IPS-20b (cell line): ENCODE measurements around the gene ADGRV1.

Source experiments
- H3K27ac ChIP-seq: one replicate; pipeline ENCODE4 v1.5.1; 2013; ENCODE audit warnings: low read length
- H3K27me3 ChIP-seq: 2 replicates; pipeline ENCODE4 v1.6.1; 2013; ENCODE audit warnings: mild to moderate bottlenecking, low read length, inconsistent platforms; ENCODE audit not compliant: insufficient read depth
- H3K36me3 ChIP-seq: 2 replicates; pipeline ENCODE4 v1.6.1; 2013; ENCODE audit warnings: low read depth, mild to moderate bottlenecking, inconsistent platforms, low read length, moderate library complexity; ENCODE audit not compliant: insufficient read depth
- H3K4me1 ChIP-seq: 2 replicates; pipeline ENCODE4 v1.6.1; 2013; ENCODE audit warnings: mild to moderate bottlenecking, control low read depth, inconsistent platforms, low read length, moderate library complexity; ENCODE audit not compliant: insufficient read depth
- H3K4me3 ChIP-seq: 2 replicates; pipeline ENCODE4 v1.5.1; 2013; ENCODE audit warnings: mild to moderate bottlenecking, low read length, inconsistent platforms
- H3K9ac ChIP-seq: 2 replicates; pipeline ENCODE4 v1.6.1; 2013; ENCODE audit warnings: low read depth, mild to moderate bottlenecking, inconsistent platforms, low read length, moderate library complexity
- H3K9me3 ChIP-seq: 2 replicates; pipeline ENCODE4 v1.6.1; 2013; ENCODE audit warnings: mild to moderate bottlenecking, low read depth, low read length, inconsistent platforms; ENCODE audit not compliant: insufficient read depth

Gene ADGRV1

DNA sequence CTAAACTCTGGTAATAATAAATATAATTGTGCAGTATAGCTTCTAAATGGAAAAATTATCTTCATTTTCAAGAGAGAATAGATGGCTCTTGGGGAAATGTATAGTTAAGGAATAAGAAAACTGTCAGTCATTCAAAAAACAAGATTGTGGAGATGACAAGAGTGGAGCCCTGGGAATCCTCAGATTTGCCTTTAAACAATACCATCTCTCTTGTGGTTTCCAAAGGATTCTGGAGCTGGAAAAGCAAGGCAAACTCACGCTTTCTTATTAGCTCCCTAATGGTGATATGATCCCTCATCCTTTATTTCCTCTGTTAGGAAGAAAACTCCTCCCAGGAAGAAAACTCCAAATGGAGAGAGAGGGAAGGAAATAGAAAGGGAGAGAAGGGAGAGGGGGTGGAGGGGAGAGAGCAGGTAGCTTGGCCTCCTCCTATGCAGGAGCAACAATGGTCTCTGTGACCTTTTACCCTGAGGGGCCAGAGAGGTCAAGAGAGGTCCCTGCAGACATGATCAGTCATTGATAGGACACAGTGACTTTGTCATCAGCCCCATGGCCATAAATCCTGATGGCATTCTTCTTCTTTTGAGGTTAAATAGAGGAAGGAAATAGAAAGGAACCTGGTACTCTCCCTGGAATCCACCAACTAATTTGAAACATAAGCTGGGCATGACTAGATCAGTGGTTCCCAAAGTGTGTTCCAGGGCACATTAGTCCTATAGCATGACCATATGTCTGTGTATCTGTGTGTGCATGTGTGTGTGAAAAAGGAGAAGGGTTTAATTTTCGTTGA is 512.4 kb downstream of the ADGRV1 start:
- no peaks in the 10 kb centered on the region for H3K27me3 ChIP-seq

DNA sequence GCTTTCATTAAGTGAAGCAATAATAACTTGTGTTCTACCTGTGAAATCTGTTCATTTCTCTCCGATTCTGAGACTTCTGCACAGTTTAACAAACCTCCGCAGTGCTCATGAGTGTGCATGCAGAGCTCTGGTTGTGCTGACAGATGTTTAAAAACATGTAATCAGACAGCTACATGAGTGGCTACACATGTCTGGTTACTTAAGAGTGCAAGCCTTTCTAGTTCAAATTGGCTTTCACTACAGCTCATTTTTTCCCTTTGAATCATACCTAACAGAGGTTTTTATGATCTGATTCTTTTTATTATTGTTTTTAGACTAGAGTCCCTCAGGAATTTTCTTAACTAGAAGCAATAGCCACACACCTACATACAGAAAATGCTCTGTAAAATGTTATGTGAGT is 514.3 kb downstream of the ADGRV1 start:
- H3K27ac ChIP-seq, result no peak overlapping the region
- H3K36me3 ChIP-seq, result peaks cover 18% of the 10 kb centered on the region; the same call in 1 of the 2 replicates
- H3K9me3 ChIP-seq, result no peaks in the 10 kb centered on the region
- H3K9ac ChIP-seq, result no peak overlapping the region
- no peaks in the 10 kb centered on the region for H3K27me3 ChIP-seq
- no peaks in the 10 kb centered on the region for H3K4me1 ChIP-seq
- H3K4me3 ChIP-seq, result no peak overlapping the region

More for the DNA sequence above, 512.4 kb downstream of the ADGRV1 start:
- H3K9ac ChIP-seq, result no peak overlapping the region
- H3K9me3 ChIP-seq, result no peaks in the 10 kb centered on the region
- H3K27ac ChIP-seq, result no peak overlapping the region
- peaks cover 18% of the 10 kb centered on the region; the same call in 1 of the 2 replicates for H3K36me3 ChIP-seq
- no peak overlapping the region for H3K4me3 ChIP-seq
- H3K4me1 ChIP-seq, result no peaks in the 10 kb centered on the region

DNA sequence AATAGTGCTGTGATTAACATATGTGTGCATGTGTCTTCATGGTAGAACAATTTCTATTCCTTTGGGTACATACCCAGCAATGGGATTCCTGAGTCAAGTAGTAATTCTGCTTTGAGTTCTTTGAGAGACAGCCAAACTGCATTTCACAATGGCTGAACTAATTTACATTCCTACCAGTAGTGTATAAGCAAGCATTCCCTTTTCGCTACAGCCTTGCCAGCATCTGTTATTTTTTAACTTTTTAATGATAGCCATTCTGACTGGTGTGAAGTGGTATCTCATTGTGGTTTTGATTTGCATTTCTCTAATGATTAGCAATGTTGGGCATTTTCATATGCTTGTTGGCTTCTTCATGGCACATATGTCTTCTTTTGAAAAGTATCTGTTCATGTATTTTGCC is 516.0 kb downstream of the ADGRV1 start:
- H3K4me3 ChIP-seq, result no peak overlapping the region
- H3K9me3 ChIP-seq, result no peaks in the 10 kb centered on the region
- no peak overlapping the region for H3K27ac ChIP-seq
- no peaks in the 10 kb centered on the region for H3K27me3 ChIP-seq
- H3K4me1 ChIP-seq, result no peaks in the 10 kb centered on the region
- no peak overlapping the region for H3K9ac ChIP-seq
- H3K36me3 ChIP-seq, result peaks cover 18% of the 10 kb centered on the region; the same call in 1 of the 2 replicates

DNA sequence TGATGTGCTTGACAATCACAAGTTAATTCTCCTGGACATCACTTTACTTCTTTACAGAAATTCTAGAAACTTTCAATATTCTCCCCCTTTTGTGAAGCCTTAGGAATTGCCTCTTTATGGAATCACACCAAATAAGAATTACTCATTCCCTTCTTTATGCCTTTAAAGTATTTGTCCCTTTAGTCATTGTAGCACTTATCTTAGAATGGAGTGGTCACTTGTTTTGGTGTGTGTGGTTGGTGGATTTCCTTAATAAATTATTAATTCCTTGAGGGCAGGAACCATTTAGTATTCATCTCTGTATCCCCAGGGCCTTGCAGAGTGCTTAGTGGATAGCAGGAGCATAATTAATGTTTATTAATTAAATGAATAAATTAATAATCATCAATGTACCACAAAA is 517.5 kb downstream of the ADGRV1 start:
- no peak overlapping the region for H3K9ac ChIP-seq
- no peak overlapping the region for H3K27ac ChIP-seq
- H3K27me3 ChIP-seq, result no peaks in the 10 kb centered on the region
- no peak overlapping the region for H3K4me3 ChIP-seq
- no peaks in the 10 kb centered on the region for H3K4me1 ChIP-seq
- H3K36me3 ChIP-seq, result peaks cover 18% of the 10 kb centered on the region; the same call in 1 of the 2 replicates
- H3K9me3 ChIP-seq, result no peaks in the 10 kb centered on the region

DNA sequence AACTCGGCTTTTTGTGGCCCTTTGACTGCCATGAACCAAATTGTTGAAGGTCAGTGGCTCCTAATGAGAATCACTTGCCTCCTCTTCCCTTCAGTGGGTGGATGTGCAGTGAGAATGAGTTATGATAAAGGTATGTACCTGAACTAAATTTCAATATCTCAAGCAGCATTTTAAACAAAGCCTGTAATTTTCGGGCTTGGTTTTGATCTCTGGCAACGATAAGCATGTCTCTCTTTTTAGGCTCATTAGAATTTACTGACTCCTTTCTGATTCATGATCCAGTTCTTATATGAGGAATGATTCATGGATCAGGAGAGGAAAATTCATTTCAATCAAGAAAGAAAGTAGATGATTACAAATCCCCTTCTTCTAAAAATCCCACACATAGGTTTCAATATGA is 519.0 kb downstream of the ADGRV1 start:
- no peaks in the 10 kb centered on the region for H3K27me3 ChIP-seq
- H3K9ac ChIP-seq, result no peak overlapping the region
- no peaks in the 10 kb centered on the region for H3K9me3 ChIP-seq
- H3K4me1 ChIP-seq, result no peaks in the 10 kb centered on the region
- H3K27ac ChIP-seq, result no peak overlapping the region
- H3K4me3 ChIP-seq, result no peak overlapping the region
- H3K36me3 ChIP-seq, result peaks cover 10% of the 10 kb centered on the region; the same call in 1 of the 2 replicates

DNA sequence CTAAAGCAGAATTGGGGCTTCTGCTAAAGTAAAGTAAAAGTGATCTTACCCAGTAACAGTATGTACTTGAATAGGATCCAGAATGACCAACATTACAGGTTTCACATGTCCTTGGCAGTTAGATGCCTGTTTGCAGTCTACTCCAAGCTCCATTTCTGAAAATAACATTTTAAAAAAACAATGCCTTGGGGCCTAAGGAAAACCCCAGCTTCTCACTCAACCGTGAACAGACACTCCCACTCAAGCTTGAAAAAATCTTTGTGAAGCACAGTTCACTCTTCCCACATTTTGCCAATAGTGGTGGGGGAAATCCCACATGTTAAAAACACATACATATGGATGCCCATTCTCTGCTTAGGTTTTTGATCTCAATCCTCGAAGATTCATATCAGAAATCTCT is 520.4 kb downstream of the ADGRV1 start:
- Histone ChIP-seq H3K36me3 (no peaks in the 10 kb centered on the region; the same call in 1 of the 2 replicates), H3K4me1 (no peaks in the 10 kb centered on the region), H3K9me3 (no peaks in the 10 kb centered on the region), H3K9ac (no peak overlapping the region), H3K27ac (no peak overlapping the region), H3K27me3 (no peaks in the 10 kb centered on the region), H3K4me3 (no peak overlapping the region)

DNA sequence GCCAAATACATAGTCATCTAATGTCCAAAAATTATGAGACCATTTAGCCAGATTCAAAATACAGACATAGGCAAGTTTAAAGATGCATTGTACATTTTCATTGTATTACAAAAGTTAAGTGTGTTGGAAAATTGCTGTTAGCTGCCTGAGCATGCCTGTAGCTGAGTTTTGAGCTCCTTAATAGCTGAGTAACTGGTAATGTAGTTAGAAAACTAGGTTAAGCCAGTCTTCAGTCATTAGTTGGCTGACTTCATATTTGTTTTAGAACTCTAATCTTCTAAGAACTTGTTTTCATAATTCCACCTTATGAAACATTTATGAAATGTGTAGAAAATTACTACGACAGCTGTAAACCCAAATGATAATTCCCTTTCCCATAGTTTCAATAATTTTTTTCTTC is 531.2 kb downstream of the ADGRV1 start:
- no peaks in the 10 kb centered on the region for H3K27me3 ChIP-seq
- no peak overlapping the region for H3K27ac ChIP-seq
- H3K36me3 ChIP-seq, result 0 out of 2 replicates have a peak, but pooled peaks cover 2% of the 10 kb centered on the region
- no peak overlapping the region for H3K4me3 ChIP-seq
- no peak overlapping the region for H3K9ac ChIP-seq
- H3K9me3 ChIP-seq, result no peaks in the 10 kb centered on the region
- peaks cover 9% of the 10 kb centered on the region; the same call in 1 of the 2 replicates for H3K4me1 ChIP-seq

DNA sequence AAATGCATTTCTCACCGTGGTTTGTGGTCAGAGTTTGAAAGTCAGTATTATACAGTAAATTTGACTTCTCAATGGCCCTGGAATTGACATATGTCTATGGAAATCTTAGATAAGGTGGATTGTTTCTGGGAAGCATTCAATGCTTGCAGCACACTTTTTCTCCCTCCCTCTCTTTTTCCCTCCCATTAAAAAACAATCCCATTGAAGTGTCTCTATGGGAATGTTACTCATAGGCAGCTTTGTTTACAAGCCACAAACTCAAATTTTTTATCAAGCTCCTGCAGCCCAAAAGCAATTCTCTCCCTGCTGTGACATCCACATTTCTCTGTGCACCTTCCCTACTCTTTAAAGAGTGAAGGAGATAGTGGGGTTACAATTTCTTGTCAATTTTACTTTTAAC is 532.4 kb downstream of the ADGRV1 start:
- peak overlapping the region; percentile 23; the same call in 1 of the 2 replicates for H3K9ac ChIP-seq
- H3K9me3 ChIP-seq, result no peaks in the 10 kb centered on the region
- 0 out of 2 replicates have a peak, but pooled peaks cover 2% of the 10 kb centered on the region for H3K36me3 ChIP-seq
- H3K4me1 ChIP-seq, result peaks cover 14% of the 10 kb centered on the region; the same call in 1 of the 2 replicates
- H3K27me3 ChIP-seq, result no peaks in the 10 kb centered on the region
- no peak overlapping the region for H3K4me3 ChIP-seq
- no peak overlapping the region for H3K27ac ChIP-seq

DNA sequence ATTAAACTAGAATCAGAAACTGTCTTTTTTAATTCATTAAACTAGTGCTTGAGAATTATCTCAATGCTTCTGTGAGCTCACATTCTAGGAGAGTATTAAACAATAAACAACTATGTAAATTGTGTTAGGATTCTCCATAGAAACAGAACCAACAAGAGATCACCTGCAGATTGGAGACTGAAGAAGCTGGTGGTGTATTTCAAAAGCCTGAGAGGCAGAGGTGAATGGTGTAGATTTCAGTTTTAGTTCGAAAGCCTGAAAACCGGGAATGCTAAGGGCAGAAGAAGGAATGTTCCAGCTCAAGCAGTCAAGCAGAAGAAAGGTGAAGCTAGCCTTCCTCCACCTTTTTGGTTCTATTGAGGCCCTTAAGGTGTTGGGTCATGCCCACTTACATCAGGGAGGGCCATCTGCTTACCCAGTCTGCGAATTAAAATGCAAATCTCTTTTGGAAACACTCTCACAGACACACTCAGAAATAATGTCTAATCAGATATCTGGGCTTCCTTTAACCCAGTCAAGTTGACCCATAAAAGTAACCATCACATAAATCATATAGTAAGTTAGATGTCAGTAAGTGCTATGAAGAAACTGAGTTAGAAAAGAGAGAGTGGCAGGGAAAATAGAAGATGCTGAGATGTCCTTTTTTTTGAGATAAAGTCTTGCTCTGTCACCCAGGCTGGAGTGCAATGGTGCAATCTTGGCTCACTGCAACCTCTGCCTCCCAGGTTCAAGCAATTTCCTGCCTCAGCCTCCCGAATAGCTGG is 533.1 kb downstream of the ADGRV1 start:
- Histone ChIP-seq H3K4me3 (no peak overlapping the region), H3K27ac (no peak overlapping the region), H3K9ac (peak overlapping the region; percentile 23; the same call in 1 of the 2 replicates), H3K4me1 (peaks cover 18% of the 10 kb centered on the region), H3K36me3 (0 out of 2 replicates have a peak, but pooled peaks cover 2% of the 10 kb centered on the region), H3K9me3 (no peaks in the 10 kb centered on the region), H3K27me3 (no peaks in the 10 kb centered on the region)

DNA sequence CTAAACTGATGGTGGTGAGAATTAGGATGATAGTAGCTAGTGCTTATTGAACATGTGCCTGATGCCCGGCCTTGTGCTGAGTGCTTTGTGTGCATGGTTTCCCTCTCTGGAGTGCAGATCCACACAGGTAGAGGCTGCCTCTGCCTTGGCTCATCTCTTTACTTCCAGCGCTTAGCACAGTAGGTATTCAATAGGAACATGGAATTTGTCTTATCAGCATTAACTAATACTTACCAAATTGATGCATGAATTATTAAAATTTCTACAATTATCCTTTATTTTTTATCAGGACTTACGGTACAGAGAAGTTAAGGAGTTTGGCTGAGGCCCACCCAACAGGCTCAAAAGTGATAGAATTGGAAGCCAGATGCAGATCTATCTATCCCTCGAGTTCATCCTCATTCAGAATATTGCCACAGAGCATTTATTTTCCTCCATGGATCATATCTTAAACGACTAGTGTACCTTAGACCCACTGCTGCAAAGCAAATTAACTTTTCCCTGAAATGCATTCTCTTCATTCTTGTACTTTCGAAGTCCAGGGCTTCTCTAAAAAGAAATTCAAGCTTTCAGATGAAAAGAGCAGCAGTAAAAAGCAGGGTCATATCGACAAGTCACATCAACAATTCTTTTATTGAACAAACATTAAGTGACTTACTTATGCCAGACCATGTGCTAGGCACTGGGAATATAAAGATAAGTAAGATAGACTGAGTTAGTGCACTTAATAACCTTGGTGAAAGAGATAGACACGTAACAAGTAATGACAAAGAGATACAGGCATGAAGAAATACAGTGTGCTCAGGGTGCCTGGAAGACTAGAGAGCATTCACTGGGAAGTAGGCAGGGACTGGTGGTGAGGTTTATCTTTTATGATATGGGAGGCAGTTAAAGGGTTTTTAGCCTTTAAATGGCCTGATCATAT is 534.5 kb downstream of the ADGRV1 start:
- H3K4me3 ChIP-seq, result no peak overlapping the region
- no peaks in the 10 kb centered on the region for H3K36me3 ChIP-seq
- no peaks in the 10 kb centered on the region for H3K9me3 ChIP-seq
- H3K27ac ChIP-seq, result no peak overlapping the region
- peaks cover 28% of the 10 kb centered on the region for H3K4me1 ChIP-seq
- no peak overlapping the region for H3K9ac ChIP-seq
- H3K27me3 ChIP-seq, result no peaks in the 10 kb centered on the region

DNA sequence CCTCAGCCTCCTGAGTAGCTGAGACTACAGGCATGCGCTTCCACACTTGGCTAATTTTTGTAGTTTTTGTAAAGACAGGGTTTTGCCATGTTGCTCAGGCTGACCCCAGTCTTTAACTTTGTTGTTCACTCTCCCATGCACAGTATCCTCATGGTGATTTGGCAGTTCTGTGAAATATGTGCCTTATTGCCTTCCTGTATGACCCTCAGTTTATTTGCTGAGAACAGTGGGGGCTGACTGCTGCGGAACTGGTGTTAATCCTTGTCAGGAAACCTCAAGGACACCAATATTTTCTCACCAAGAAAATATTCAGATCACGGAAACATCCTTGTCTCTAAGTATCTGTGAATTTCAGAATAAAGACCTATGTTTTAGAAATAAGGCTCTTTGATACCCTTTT is 536.7 kb downstream of the ADGRV1 start:
- Histone ChIP-seq H3K9me3 (no peaks in the 10 kb centered on the region), H3K27ac (peak overlapping the region; percentile 71), H3K36me3 (no peaks in the 10 kb centered on the region), H3K27me3 (no peaks in the 10 kb centered on the region), H3K4me1 (peaks cover 30% of the 10 kb centered on the region), H3K4me3 (no peak overlapping the region), H3K9ac (peak overlapping the region; percentile 18; the same call in 1 of the 2 replicates)
